HEK293 (cell line): ENCODE measurements around the gene TST.

Experiments
- CTCF ChIA-PET: fragments of 350-600 bp; formaldehyde crosslinking; extraction: SDS; loops from one replicate; lab custom pipeline; 2021; ENCODE audit warnings: antibody characterized with exemption; lab: Yijun Ruan, JAX
- POLR2A ChIA-PET: fragments of 300-600 bp; formaldehyde crosslinking; extraction: SDS; loops from one replicate; lab custom pipeline; 2020; ENCODE audit warnings: antibody characterized with exemption, inconsistent platforms; lab: Yijun Ruan, JAX
- H3K27ac ChIP-seq: fragments of 200-500 bp; sonication (Bioruptor generic); 2 replicates; pipeline ENCODE4 v1.5.1; 2014; ENCODE audit warnings: low read depth, low read length, control low read depth, inconsistent platforms; ENCODE audit errors: extremely low read depth
- H3K36me3 ChIP-seq, 2 experiments: fragments of 200-500 bp in 1 of 2; sonication (Bioruptor generic) in 1 of 2; 1 replicate in 1 of 2; 2 replicates in 1 of 2; pipeline ENCODE4 v1.5.1; 2014 to 2017; ENCODE audit warnings: inconsistent platforms in 2 of 2, low read length in 2 of 2; ENCODE audit not compliant: control insufficient read depth in 2 of 2, insufficient read depth in 1 of 2
- H3K4me1 ChIP-seq: fragments of 200-500 bp; sonication (Bioruptor generic); 2 replicates; pipeline ENCODE4 v1.5.1; 2014; ENCODE audit warnings: mild to moderate bottlenecking, low read length, inconsistent platforms; ENCODE audit not compliant: control insufficient read depth, insufficient read depth
- H3K4me3 ChIP-seq: 2 replicates; pipeline ENCODE4 v1.5.1; 2011; ENCODE audit warnings: low read depth, mild to moderate bottlenecking, control low read depth, low read length, moderate library complexity
- H3K9me3 ChIP-seq: fragments of 200-500 bp; sonication (Bioruptor generic); 2 replicates; pipeline ENCODE4 v1.5.1; 2014; ENCODE audit warnings: low read depth, low read length, inconsistent platforms; ENCODE audit not compliant: control insufficient read depth, insufficient read depth
- BCL11A ChIP-seq: fragments of 450-650 bp; formaldehyde crosslinking; IDR thresholded peaks from 2 replicates; pipeline ENCODE4 v1.5.1; 2016; ENCODE audit warnings: low read depth, missing biosample characterization, missing genetic modification characterization
- BCL11B ChIP-seq: fragments of 450-650 bp; formaldehyde crosslinking; IDR thresholded peaks from 2 replicates; pipeline ENCODE4 v1.5.1; 2016; ENCODE audit warnings: low read depth, missing biosample characterization, missing genetic modification characterization
- EGR2 ChIP-seq: fragments of 450-650 bp; formaldehyde crosslinking; IDR thresholded peaks from 2 replicates; pipeline ENCODE4 v1.5.1; 2016; ENCODE audit warnings: low read depth, missing biosample characterization, missing genetic modification characterization
- GFI1B ChIP-seq: fragments of 450-650 bp; formaldehyde crosslinking; IDR thresholded peaks from 2 replicates; pipeline ENCODE4 v1.5.1; 2016; ENCODE audit warnings: missing biosample characterization, missing genetic modification characterization
- GLIS2 ChIP-seq: fragments of 450-650 bp; formaldehyde crosslinking; IDR thresholded peaks from 2 replicates; pipeline ENCODE4 v1.5.1; 2016; ENCODE audit warnings: missing biosample characterization, missing genetic modification characterization
- KLF9 ChIP-seq: fragments of 450-650 bp; formaldehyde crosslinking; IDR thresholded peaks from 2 replicates; pipeline ENCODE4 v1.5.1; 2016; ENCODE audit warnings: missing biosample characterization, missing genetic modification characterization, low read depth
- TRIM28 ChIP-seq: IDR thresholded peaks from 2 replicates; pipeline ENCODE4 v1.6.1; 2011; ENCODE audit warnings: low read length, control low read depth, borderline replicate concordance
- ZBTB48 ChIP-seq: fragments of 450-650 bp; formaldehyde crosslinking; IDR thresholded peaks from 2 replicates; pipeline ENCODE4 v1.5.1; 2016; ENCODE audit warnings: missing biosample characterization, missing genetic modification characterization
- ZFP3 ChIP-seq: fragments of 450-650 bp; formaldehyde crosslinking; IDR thresholded peaks from 2 replicates; pipeline ENCODE4 v1.5.1; 2016; ENCODE audit warnings: low read depth, missing biosample characterization, missing genetic modification characterization
- ZFP41 ChIP-seq: fragments of 450-650 bp; formaldehyde crosslinking; IDR thresholded peaks from 2 replicates; pipeline ENCODE4 v1.5.1; 2016; ENCODE audit warnings: missing biosample characterization, missing genetic modification characterization, borderline replicate concordance
- ZFP69B ChIP-seq: fragments of 450-650 bp; formaldehyde crosslinking; IDR thresholded peaks from 2 replicates; pipeline ENCODE4 v1.5.1; 2016; ENCODE audit warnings: missing biosample characterization, missing genetic modification characterization
- ZNF121 ChIP-seq: fragments of 450-650 bp; formaldehyde crosslinking; IDR thresholded peaks from 2 replicates; pipeline ENCODE4 v1.5.1; 2016; ENCODE audit warnings: missing biosample characterization, missing genetic modification characterization
- ZNF175 ChIP-seq: fragments of 450-650 bp; formaldehyde crosslinking; IDR thresholded peaks from 2 replicates; pipeline ENCODE4 v1.5.1; 2016; ENCODE audit warnings: missing biosample characterization, missing genetic modification characterization
- ZNF335 ChIP-seq: fragments of 450-650 bp; formaldehyde crosslinking; conservative IDR thresholded peaks from 2 replicates; pipeline ENCODE4 v1.5.1; 2016; ENCODE audit warnings: missing biosample characterization, missing genetic modification characterization
- ZNF366 ChIP-seq: fragments of 450-650 bp; formaldehyde crosslinking; conservative IDR thresholded peaks from 2 replicates; pipeline ENCODE4 v1.5.1; 2016; ENCODE audit warnings: missing biosample characterization, missing genetic modification characterization
- ZNF391 ChIP-seq: fragments of 450-650 bp; formaldehyde crosslinking; IDR thresholded peaks from 2 replicates; pipeline ENCODE4 v1.5.1; 2016; ENCODE audit warnings: low read depth, missing biosample characterization, missing genetic modification characterization, borderline replicate concordance
- ZNF596 ChIP-seq: fragments of 450-650 bp; IDR thresholded peaks from 2 replicates; pipeline ENCODE4 v1.5.0; 2018; ENCODE audit warnings: missing biosample characterization, mild to moderate bottlenecking, missing genetic modification characterization, moderate library complexity
- ZNF707 ChIP-seq: fragments of 450-650 bp; formaldehyde crosslinking; IDR thresholded peaks from 2 replicates; pipeline ENCODE4 v1.5.1; 2016; ENCODE audit warnings: missing biosample characterization, missing genetic modification characterization
- ZNF792 ChIP-seq: fragments of 450-650 bp; formaldehyde crosslinking; IDR thresholded peaks from 2 replicates; pipeline ENCODE4 v1.5.1; 2016; ENCODE audit warnings: missing biosample characterization, missing genetic modification characterization
- ZXDB ChIP-seq: fragments of 450-650 bp; formaldehyde crosslinking; IDR thresholded peaks from 2 replicates; pipeline ENCODE4 v1.5.1; 2016; ENCODE audit warnings: missing biosample characterization, missing genetic modification characterization
- TF ChIP-seq, protein P1 (sequence below): fragments of 450-650 bp; formaldehyde crosslinking; IDR thresholded peaks from 2 replicates; pipeline ENCODE4 v1.5.1; 2017; ENCODE audit warnings: missing biosample characterization, missing genetic modification characterization
- TF ChIP-seq, protein P2 (sequence below): fragments of 450-650 bp; formaldehyde crosslinking; IDR thresholded peaks from 2 replicates; pipeline ENCODE4 v1.5.1; 2016; ENCODE audit warnings: missing biosample characterization, missing genetic modification characterization
- TF ChIP-seq, protein P3 (sequence below): fragments of 450-650 bp; formaldehyde crosslinking; IDR thresholded peaks from 2 replicates; pipeline ENCODE4 v1.5.1; 2016; ENCODE audit warnings: missing biosample characterization, missing genetic modification characterization
- TF ChIP-seq, protein P4 (sequence below): fragments of 450-650 bp; formaldehyde crosslinking; IDR thresholded peaks from 2 replicates; pipeline ENCODE4 v1.5.1; 2016; ENCODE audit warnings: missing biosample characterization, missing genetic modification characterization
- TF ChIP-seq, protein P5 (sequence below): fragments of 450-650 bp; formaldehyde crosslinking; IDR thresholded peaks from 2 replicates; pipeline ENCODE4 v1.5.1; 2017; ENCODE audit warnings: missing biosample characterization, mild to moderate bottlenecking, missing genetic modification characterization, moderate library complexity
- TF ChIP-seq, protein P6 (sequence below): fragments of 450-650 bp; formaldehyde crosslinking; IDR thresholded peaks from 2 replicates; pipeline ENCODE4 v1.5.1; 2016; ENCODE audit warnings: missing biosample characterization, missing genetic modification characterization

The TST gene

DNA sequence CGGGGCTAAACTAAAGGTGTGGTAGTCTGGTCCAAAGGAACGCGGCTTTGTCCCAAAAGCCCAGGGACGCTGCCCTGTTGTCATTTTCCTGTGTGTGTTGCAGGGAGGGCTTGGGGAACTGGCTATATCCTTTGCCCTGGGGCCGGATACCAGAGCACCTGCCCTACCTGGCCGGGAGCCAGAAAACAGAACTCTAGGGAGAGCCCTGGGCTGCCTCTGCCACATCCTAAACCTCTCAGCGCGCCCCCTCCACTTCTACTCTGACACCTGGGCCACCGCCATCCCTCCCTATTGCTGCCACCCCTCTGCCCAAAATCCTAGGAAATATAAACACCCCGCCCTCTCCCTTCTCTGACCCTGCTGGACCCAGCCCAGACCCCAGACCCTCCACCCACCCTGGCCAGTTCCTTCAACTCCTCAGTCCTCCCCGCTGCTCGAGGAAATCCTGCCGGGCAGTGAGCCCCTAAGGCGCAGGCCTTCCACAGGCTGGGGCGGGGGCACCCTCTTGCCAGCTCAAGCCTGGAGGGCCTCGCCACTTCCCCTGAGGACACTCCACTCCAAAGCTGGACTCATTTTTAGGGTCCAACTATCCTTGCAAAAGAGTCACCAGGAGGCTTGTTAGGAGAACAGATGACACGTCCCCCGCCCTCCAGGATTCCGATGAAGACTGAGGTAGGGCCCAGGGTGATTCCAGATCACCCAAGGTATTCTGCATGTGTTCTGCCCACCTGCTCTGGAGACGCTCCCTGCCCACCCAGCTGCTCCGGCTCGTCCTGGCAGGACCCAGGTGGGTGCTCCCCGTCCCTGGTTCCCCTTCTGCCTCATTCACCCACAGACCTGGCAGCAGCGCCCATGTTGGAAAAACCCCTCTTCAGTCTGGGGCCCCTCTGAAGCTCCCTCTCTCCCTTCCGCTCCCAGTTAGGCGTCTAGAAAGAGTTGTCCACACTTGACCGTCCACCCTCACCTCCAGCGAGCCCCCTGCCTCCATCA is 44.5 kb upstream of the TST start (continued):
- TF ChIP-seq, protein P1, sequence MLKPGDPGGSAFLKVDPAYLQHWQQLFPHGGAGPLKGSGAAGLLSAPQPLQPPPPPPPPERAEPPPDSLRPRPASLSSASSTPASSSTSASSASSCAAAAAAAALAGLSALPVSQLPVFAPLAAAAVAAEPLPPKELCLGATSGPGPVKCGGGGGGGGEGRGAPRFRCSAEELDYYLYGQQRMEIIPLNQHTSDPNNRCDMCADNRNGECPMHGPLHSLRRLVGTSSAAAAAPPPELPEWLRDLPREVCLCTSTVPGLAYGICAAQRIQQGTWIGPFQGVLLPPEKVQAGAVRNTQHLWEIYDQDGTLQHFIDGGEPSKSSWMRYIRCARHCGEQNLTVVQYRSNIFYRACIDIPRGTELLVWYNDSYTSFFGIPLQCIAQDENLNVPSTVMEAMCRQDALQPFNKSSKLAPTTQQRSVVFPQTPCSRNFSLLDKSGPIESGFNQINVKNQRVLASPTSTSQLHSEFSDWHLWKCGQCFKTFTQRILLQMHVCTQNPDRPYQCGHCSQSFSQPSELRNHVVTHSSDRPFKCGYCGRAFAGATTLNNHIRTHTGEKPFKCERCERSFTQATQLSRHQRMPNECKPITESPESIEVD (tag by site-specific recombination), result no peak
- TF ChIP-seq ZNF391 (tag by site-specific recombination) (no peak), ZNF366 (tag by site-specific recombination) (no peak), ZNF792 (no peak), ZFP3 (tag by site-specific recombination) (no peak)

DNA sequence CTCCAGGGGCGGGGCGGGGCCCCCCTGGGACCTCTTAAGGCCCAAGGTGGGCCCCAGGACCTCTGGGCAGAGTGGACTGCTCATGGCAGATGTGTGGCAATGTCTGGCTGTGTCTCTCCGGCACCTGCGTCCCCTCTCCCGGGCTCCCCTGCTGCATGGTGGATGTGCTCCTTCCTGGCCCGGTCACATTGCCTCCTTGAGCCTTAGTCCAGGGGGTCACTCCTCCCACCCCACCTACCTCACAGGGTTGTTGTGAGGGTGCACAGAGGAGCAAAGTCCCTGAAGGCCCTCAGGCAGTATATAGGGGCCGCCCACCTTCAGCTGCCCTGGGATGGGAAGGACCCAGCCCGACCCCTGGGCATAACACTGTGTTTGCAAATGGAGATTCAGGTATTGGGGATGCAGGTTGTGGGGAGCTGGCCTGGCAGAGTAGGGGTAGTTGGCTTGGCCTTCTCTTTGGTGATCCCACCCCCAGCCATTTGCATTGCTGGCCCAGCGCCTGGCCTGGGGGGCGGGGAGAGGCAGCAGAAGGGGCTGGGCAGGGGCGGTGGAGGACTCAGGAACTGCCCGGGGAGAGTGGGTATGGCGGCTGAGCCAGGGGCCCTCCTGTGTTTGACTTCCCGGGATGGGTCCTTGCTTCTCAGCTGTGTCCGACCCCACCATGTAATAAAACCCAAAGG is 43.6 kb upstream of the TST start:
- peaks cover 0 to 39% of the 10 kb centered on the region in 2 experiments; a peak in 2 of 3 replicates for H3K36me3 ChIP-seq
- H3K4me1 ChIP-seq, result no peaks in the 10 kb centered on the region
- no peaks in the 10 kb centered on the region for H3K9me3 ChIP-seq
- H3K27ac ChIP-seq, result no peak overlapping the region
- ChIA-PET CTCF (interaction anchor here (1.6 kb wide), 1 partner anchor 16 kb away, joined by 3 read pairs; no protein-coding TSS in a partner anchor), POLR2A (no interaction called here)
- H3K4me3 ChIP-seq, result no peak overlapping the region
- no peak for TF ChIP-seq ZNF175 (tag by site-specific recombination)
- no peak for TF ChIP-seq ZNF335 (tag by site-specific recombination)
- TF ChIP-seq, protein P2, sequence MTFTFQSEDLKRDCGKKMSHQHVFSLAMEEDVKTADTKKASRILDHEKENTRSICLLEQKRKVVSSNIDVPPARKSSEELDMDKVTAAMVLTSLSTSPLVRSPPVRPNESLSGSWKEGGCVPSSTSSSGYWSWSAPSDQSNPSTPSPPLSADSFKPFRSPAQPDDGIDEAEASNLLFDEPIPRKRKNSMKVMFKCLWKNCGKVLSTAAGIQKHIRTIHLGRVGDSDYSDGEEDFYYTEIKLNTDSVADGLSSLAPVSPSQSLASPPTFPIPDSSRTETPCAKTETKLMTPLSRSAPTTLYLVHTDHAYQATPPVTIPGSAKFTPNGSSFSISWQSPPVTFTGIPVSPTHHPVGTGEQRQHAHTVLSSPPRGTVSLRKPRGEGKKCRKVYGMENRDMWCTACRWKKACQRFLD (tag by site-specific recombination), result no peak
- no peak for TF ChIP-seq EGR2 (tag by site-specific recombination)
- TF ChIP-seq ZNF391 (tag by site-specific recombination), result no peak
- TF ChIP-seq ZXDB (tag by site-specific recombination), result no peak
- TF ChIP-seq GFI1B (tag by site-specific recombination), result no peak
- TF ChIP-seq, protein P3, sequence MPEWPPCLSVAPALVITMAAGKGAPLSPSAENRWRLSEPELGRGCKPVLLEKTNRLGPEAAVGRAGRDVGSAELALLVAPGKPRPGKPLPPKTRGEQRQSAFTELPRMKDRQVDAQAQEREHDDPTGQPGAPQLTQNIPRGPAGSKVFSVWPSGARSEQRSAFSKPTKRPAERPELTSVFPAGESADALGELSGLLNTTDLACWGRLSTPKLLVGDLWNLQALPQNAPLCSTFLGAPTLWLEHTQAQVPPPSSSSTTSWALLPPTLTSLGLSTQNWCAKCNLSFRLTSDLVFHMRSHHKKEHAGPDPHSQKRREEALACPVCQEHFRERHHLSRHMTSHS (tag by site-specific recombination), result no peak
- TF ChIP-seq TRIM28, result no peak
- no peak for TF ChIP-seq ZNF121 (tag by site-specific recombination)
- no peak for TF ChIP-seq ZNF707 (tag by site-specific recombination)
- TF ChIP-seq BCL11A (tag by site-specific recombination), result no peak
- no peak for TF ChIP-seq ZNF366 (tag by site-specific recombination)
- TF ChIP-seq ZNF596 (tag by site-specific recombination), result no peak
- TF ChIP-seq, protein P4, sequence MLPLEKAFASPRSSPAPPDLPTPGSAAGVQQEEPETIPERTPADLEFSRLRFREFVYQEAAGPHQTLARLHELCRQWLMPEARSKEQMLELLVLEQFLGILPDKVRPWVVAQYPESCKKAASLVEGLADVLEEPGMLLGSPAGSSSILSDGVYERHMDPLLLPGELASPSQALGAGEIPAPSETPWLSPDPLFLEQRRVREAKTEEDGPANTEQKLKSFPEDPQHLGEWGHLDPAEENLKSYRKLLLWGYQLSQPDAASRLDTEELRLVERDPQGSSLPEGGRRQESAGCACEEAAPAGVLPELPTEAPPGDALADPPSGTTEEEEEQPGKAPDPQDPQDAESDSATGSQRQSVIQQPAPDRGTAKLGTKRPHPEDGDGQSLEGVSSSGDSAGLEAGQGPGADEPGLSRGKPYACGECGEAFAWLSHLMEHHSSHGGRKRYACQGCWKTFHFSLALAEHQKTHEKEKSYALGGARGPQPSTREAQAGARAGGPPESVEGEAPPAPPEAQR (tag by site-specific recombination), result no peak
- 0 out of 2 replicates have a peak, but pooled peaks have one; percentile 23 for TF ChIP-seq ZBTB48 (tag by site-specific recombination)
- TF ChIP-seq, protein P5, sequence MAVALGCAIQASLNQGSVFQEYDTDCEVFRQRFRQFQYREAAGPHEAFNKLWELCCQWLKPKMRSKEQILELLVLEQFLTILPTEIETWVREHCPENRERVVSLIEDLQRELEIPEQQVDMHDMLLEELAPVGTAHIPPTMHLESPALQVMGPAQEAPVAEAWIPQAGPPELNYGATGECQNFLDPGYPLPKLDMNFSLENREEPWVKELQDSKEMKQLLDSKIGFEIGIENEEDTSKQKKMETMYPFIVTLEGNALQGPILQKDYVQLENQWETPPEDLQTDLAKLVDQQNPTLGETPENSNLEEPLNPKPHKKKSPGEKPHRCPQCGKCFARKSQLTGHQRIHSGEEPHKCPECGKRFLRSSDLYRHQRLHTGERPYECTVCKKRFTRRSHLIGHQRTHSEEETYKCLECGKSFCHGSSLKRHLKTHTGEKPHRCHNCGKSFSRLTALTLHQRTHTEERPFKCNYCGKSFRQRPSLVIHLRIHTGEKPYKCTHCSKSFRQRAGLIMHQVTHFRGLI, result no peak
- TF ChIP-seq, protein P6, sequence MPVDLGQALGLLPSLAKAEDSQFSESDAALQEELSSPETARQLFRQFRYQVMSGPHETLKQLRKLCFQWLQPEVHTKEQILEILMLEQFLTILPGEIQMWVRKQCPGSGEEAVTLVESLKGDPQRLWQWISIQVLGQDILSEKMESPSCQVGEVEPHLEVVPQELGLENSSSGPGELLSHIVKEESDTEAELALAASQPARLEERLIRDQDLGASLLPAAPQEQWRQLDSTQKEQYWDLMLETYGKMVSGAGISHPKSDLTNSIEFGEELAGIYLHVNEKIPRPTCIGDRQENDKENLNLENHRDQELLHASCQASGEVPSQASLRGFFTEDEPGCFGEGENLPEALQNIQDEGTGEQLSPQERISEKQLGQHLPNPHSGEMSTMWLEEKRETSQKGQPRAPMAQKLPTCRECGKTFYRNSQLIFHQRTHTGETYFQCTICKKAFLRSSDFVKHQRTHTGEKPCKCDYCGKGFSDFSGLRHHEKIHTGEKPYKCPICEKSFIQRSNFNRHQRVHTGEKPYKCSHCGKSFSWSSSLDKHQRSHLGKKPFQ (tag by site-specific recombination), result no peak
- TF ChIP-seq GLIS2 (tag by site-specific recombination), result peak; percentile 24; the same call in 1 of the 2 replicates
- TF ChIP-seq ZFP69B (tag by site-specific recombination), result no peak
- TF ChIP-seq ZFP41 (tag by site-specific recombination), result no peak
- no peak for TF ChIP-seq BCL11B
- TF ChIP-seq KLF9, result no peak
